NCI-H446 (cell line): Measurements from ENCODE around the gene PRKAG2.
A peak's percentile ranks its signal among the peaks of the same experiment; 100 is the strongest.
"Not testable (repeated sequence)": the region's sequence is repeated elsewhere in the genome, so short reads cannot be mapped to it uniquely, and the experiment has no call there.

Experiments used
- DNase-seq, 2 experiments: peaks; one replicate each; lab custom pipeline; 2025; lab: John Stamatoyannopoulos, UW

The PRKAG2 gene

DNA sequence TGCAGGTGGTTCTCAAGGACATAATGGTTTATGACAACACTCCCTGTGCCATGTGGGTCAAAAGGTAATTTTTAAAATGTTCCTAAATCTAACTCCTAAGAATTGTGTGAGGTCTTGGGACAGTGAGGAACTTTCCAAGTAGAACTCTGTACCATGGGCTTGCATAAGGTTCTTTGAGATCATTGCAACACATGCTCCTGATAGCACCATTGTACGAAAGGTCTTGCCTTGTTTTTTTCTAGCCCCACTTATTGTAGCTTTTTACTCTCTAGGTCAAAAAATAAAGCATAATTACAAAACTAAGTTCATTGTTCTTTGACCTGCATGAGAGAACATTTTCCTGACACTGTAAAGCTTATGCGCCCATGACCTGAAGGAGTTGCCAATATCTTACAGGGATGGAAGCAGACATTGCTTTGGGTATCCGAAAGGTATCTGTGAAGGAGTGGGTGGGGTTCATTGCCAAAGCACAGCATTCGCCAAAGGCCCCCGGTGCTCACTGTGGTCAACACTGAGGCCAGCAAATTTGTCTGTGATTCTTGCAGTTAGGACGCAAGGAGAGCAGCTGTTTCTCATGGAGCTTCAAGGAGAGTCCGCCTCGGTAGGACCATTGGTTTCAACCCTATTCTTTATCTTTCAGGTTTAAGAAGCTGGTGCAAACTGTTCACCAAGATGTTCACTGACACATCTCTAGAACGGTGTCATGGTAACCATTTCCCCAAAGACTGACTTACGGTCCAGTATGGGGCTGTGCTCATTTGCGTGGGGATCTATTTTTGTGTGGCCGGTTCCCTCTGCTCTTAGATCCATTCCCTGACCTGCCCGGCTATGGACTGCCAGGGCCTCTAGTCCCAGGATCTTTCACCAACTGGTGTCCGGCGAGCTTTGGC lies 7.6 kb upstream of the PRKAG2 start:
- no peak for DNase-seq

DNA sequence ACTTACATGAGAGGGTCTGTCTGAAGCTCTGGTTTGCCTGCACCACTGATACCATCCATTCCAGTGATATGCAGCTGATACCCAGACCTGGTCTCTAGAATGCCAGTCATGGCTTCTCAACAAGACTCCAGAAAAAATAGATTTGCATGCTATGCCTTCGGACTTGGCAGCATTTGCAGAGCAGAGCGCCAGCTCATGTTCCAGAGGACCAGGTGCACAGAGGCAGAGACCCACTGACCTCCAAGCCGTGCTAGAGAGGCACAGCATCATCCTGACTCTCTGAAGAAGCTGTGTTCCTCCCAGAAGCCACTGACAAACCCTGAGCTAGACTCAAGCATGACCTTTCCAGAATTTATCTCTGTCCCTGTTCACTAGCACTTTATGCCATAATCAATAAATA lies 6.9 kb upstream of the PRKAG2 start:
- no peak for DNase-seq

DNA sequence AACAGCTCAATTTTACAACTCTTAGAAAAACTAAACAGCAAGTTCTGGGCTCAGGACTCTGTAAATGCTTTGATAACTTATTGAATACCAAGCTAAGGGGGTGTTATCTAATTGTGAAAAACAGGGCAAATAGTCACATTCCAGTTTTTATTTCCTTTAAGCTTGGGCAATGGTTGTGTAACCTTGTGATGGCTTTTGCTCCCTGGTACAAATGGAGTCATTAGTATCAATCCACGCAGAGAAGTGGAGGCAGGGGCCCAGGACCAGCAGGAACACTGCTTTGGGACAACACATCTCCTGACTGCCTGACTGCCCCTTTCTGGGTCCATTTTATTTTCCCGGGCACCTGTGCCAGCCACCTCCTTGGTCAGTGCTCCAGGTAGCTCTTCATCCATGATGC lies 5.8 kb upstream of the PRKAG2 start:
- DNase-seq: no peak

DNA sequence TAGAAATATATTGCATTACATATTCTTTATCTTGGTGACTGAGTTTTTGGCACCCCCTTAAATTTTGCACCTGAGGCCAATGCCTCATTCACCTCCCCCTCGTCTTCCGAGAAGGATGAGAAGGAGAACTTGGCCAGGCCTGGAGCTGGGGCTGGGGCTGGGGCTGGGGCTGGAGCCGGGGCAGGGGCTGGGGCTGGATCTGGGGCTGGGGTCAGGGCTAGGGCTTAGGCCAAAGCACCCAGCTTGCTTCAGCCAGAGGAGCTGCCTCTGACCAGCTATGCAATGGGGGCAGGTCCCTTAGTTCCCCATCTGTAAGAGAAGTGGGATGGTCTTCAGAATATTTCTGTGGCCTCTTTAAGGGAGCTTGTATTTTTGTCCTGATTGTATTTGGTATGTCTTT lies 3.8 kb upstream of the PRKAG2 start:
- no peak for DNase-seq

DNA sequence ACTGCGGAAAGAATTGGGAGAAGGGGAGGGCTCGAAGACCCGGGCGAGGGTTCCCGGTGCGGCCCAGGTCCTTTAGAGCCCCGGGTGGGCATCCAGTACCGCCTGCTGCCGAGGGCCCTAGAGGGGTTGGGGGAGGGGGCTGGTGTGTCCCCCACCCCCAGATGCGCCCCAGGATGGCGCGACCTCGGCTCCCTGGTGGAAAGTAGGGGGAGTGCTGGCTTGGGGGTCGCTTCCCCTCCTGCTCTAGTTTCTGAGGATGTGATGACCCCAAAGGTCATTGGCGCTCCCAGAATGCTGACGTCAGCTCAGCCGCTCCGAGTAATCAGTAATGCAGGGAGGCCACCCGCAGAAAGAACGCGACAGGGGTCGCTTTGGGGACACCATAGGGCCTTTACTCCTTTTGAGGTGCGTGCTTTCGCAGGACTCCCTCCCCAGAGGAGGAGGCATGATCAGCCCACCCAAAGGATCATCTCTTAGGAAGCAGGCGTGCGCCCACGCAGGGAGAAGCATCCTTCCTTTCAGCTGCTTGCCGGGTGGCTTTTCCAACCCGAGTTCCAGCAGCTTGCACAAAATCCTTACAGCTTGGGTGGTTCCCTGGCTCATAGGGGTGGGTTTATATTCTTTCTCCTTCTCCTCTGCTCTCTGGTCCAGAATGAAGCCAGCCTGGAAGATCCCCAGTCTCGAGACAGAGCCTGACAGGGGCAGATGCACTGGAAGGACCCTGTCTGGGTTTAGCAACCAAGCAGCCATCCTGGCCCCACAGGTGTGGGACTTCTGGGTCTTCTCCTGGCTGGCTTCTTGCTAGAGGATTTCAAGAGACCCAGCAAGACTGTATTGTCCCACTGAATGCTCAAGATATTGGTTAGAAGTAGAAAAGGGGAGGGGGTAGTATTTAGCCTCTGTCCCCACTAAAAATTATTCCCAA lies 1.3 kb upstream of the PRKAG2 start:
- DNase-seq: no peak

DNA sequence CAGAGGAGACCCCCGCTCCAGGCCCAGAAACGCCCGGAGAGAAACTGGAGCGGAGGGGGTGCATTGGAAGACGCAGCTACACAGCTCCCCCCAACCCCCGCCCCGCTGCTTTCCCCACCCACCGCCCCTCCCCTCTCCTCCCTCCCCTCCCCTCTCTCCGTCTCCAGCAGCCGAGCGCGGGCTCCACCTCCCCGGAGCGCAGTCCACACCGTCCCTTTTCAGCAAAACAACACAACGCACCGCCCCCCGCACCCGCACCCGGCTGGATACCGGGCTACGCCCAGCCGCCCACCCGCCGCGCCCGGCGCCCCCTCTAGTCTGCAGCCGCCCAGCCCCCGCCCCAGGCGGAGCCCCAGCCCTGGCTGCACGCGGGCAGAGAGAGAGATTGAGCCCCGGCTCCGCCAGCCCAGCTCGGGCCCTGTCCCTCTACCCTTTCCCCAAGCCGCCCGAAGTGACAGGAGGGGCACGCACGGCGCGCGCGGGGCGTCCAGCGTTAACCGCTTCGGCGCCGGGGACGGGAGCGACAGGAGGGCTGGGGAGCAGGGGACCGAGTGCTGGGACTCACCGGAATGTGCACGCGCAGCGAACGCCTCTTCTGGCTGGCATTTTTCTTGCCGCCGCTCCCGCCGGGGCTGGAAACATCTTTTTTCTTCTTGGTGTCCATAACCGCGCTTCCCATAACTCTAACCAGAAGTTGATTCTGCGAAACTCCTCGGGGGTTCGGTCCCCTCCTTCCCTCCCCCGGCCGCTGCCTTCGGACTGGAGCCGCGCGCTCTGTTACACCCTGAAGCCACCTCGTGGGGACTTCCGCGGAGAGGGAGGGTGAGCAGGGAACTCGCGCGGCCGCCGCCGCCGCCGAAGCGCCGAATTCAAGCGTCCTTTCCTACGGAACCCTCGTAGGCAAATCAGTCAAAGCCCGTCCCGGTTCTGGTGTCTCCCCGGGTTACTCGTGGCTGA lies 695 bp downstream of the PRKAG2 start:
- peak; percentile 54 to 73 for DNase-seq

DNA sequence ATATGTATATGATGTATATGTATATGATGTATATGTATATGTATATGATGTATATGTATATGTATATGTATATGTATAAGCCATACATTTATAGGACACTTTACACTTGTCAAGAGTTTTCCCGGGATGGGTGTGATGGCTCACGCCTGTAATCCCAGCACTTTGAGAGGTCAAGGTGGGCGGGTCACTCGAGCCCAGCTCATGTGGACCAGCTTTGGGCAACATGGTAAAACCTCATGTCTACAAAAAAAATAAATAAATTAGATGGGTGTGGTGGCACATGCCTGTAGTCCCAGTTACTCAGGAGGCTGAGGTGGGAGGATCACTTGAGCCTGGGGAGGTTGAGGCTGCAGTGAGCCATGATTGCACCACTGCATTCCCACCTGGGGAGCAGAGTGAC lies 2.4 kb downstream of the PRKAG2 start:
- not testable (repeated sequence) for DNase-seq

DNA sequence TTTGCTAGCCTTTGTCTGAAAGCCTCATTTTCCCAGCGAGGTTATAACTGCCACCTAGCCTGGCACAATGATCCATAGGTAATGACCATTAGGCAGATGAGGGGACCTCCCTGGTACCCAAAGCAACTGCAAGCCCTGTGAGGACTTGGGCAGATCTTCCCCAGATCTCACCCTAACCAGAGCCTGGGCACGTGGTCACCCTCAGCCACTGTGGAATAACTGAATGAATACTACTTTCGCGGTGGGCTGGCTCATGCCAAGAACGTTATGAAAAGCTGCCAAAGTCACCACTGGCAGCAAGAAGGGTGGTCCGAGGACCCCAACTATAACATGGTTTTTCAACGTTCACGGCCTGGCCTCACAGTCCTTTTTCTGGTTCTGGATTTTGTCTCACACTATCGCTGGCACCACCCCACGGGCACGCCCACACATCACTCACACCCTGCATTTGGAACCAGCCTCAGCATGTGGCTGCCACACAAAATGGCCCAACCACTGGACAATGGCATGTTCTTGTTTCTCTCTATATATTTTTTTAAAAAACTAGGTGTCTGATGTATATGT lies 3.4 kb downstream of the PRKAG2 start:
- DNase-seq: no peak

DNA sequence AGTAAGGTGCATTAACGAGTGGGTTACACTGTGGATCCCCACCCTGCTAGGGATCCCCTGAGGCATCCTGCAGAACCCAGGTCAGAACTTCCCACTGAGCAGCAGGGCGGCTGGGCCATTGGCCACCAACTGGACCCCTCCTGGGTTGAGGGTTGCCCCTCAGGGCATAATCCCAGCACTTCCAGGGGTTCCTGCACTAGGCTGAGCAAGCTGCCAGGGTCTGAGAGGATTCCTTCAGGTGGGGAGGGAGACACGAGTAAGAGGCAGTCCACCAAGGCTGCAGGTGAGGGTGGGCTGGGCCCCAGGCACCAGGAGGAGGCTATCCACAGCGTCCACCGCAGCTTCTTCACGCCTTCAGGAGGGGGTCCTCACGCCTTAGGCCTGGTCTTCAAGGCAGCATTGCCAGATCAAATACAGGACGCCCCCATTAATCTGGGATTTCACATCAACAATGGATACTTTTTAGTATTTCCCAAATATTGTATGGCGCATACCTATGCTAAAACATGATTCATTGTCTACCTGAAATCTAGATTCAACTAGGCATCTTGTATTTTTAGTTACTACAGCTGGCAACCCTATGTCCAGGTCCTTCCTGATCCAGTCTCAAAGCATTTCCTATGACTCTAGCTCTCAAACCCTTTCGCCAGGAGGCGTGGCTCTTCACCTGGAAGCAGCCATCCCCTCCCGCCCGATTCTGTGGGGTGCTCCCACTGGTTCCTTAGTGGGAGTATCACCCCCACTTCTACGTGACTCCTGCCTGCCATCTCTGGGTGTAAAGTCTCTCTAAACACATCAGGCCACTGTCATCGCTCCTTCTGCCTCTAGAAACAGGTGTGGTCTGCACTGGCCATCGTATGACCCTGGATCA lies 4.1 kb downstream of the PRKAG2 start:
- DNase-seq: no peak

DNA sequence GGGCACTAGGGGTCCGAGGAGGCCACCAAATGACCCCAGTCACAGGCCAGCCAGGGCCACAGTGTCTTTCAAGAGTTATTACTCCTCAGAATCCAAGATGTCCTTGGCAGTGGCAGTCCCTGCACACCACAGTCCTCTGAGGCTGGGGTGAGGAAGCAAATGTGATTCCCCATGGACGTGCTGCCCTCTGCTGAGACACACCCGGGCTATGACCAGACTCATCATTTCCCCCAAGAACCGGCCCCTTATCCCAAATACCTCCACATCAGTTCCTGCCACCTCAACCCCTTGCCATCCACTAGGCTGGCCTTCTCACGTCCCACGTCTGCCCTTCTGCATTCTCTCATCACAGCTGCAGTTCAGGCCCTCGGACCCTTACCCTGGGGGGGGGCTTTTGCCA lies 5.0 kb downstream of the PRKAG2 start:
- DNase-seq: no peak

DNA sequence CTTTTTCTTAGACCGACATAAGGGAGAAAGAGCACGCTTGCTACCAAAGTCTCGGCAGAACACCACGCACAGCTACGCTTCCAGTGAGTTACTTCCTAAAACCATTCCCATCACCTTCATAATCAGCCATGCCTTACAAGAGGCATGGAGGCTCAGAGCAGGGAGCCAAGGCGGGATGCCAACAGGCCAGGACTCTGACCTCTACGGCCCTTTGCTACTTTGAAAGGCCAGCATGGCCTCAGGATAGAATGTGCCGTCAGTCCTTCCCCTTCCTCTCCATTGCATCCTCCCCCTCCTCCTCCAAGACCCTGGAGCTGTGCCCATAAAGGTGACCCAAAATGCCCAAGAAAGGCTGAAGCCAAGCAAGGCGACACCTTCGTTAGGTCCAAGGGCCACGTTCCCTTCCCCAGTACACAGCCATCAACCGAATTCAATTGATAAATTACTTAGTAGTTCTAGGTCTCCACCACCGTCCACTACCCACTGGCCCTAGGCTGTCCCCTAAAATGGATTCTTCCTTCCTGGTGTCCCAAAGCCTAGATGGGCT lies 5.7 kb downstream of the PRKAG2 start:
- DNase-seq: no peak

DNA sequence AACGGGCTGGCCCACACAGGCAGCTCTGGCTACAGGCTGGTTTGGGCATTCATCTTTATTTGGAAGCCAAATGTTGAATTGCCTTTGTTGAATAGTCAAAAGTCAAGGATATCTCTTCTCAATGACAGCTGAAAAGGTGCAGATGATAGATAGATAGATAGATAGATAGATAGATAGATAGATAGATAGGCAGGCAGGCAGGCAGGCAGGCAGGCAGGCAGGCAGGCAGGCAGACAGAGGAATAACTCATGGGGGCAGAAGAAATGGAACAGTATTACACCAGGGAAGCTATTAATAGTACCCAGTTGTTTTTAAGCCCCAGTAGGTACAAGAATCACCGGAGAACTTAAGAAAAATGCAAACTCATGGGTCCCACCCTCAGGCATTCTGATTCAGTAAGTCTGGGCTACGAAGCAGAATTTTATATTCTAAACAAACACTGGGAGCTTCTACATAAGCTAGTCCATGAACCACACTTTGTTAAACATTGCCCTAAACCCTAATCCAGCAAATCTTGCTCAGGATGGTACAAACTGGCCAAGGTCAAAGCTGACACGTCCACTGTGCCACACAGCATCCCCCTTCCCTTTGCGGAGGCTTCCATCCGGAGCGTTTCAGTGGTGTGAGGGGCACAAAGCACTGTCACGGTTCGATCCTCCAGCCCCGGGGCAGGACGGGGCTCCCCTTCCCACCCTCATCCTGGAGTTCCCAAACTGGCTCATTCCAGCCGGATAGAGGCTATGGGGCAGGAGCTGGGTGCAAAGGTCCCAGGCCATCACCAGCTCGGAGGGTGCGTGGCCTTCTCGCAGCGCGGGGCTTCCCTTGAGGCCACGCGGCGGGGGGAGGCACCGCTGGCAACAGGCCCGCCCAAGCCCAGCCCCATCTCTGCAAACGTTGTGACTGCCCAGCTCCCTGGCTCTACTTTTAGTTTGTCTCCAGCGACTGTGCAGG lies 6.7 kb downstream of the PRKAG2 start:
- no peak for DNase-seq

DNA sequence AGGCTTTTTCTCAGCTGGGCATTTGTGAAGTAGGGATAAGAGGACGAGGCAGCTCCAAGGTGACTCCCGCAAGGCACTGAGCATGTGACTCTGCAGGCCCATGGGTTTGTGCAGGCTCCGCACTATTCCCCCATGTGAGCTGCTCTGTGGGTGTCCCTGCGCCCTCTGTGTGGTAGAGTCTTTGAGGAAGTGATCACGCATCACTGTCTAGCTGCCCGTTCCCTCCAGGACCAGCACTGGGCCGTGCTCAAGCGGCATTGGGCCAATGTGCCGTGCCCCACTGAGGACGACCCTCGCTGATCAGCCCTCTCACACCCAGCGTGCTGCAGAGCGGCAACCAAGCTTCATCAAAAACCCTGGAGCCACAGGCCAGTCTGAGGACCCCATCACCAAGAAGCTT lies 7.5 kb downstream of the PRKAG2 start:
- DNase-seq: no peak

DNA sequence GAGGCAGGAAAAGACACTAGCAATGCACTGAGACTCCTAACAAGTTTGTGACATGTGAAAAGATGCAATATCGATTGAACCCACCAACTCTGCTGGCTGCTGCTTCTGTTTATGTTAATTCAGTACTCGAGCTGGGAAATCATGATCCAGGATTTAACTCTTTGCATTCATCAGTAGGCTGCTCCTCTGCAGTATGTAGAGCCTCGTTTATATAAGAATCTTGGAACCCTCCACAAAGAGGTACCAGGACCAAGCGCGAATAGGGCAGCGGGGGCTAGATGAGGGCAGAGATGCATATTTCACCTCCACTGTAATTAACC lies 7.8 kb downstream of the PRKAG2 start:
- no peak for DNase-seq

DNA sequence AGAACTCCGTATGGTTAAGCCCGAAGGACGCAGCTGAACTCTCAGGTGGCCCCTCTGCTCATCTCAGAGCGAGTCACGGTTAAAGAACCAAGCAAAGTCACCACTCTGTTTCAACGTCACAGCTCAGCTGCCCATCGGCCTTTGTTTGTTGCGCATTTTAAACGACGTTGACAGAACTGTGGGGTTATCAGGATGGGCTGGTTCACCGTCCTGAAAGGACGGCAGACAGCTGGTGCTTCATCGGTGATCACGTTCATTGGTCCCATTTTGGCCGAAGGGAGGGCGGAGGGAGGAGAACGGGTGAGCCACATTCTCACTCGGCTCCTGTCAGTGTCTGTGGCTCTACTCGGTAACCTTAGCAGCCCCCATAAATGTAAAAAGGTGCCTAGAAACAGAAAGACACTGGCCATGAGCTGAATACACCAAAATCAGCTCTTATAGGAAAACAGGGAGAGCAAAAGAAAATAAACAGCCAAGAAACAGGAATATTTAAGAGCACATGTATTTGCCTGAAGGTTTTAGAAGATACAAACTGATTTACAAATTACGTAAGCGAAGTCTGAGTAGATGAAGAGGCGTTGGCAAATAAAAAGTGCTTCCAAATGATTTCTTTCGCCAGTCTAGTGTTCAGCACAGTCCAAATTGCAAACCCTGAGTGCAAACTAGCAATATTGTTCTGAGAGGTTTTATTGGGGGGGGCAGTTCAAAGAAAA lies 8.4 kb downstream of the PRKAG2 start:
- DNase-seq: no peak

DNA sequence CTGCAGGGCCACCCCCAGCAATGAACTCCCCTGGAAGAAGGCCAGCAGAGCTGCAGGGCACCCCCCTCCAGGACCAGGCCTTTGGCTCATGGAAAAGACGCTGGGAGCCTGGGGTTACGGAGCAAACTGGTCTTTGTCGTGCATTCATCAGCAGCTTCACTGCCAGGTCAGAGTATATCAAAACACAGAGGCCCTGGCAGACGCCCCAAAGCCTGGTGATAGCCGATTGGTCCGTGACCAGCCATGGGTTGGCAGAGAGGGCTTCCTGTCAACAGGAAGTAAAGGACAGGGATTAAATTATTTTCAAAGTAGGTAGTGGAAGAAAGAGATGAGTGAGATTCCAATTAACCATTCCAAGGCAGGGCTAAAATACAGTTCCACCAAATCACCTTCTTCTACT lies 9.0 kb downstream of the PRKAG2 start:
- no peak for DNase-seq

DNA sequence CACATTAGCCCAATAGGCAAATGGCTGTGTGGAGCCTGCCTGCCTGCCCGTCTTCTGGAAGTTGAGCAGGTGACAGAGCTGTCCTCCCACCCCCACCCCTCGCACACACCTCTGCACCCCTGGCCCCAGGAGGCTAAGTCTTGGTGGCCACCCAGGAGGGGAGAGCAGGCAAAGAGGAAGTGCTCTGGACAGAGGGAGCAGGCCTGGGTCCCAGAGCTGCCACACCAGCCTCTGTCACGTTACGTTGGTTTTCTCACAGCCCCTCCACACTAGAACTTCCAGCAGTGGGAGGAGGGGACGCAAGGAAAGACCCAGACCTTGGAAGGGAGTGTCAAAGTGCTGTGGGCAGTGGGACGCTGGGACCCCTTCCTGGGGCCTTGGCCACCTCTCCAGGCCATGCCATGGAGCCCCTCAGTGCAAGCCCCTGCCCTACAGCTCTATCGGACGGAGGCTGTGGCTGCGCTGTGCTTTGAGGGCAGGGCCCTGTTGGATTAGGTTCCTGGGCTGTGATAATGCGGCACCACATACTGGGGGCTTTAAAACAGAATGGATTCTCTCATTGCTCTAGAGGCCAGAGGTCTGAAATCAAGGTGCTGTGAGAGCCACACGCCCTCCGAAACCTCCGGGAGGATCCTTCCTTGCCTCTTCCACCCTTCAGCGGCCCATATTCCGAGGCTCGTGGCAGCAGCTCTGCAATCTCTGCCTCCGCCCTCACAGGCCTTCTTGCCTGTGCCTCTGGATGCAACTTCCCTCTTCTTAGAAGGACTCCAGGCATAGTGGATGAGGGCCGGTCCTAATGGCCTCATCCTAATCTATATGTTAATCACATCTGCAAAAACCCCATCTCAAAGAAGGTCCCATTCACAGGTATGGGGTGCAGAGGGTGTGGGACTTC lies 9.9 kb downstream of the PRKAG2 start:
- no peak for DNase-seq

DNA sequence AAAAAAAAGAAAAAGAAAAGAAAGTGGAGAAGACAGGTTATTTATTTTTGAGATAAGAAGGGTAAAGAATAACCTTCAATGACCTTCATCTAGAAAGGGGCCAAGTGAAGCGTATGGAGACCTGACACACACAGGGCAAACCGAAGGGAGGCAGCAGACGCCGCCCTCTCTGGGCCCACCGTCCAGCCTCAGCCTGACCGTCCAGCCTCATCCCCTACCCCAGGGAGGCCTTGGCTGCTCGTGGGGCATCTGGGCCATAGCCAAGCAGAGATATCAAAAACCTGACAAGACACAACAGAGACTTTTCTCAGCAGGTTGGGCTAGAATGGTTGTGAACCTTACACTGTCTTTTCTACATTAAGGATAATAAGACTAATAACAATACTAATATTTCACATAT lies 10.9 kb downstream of the PRKAG2 start:
- no peak for DNase-seq
